GM12878 (cell line): ENCODE measurements around the gene ARSD. TPM values are rescaled to one million over a fixed set of nuclear protein-coding genes. Genes with fewer than 3 reads are reported as not detected.

Experiments
- ATAC-seq: fragments of 200-7000 bp; cut with Tn5 transposase; 3 replicates; pipeline ENCODE4 v1.9.1; 2020; ENCODE audit warnings: mild to moderate bottlenecking, moderate library complexity
- BruUV-seq: library from RNA; stranded (reverse); fragments of 400-500 nt; replicated peaks from 2 replicates; lab custom pipeline; 2021; lab: Mats Ljungman, UMichigan
- CTCF ChIA-PET: fragments of 300-600 bp; sonication (Branson Sonifier 250); formaldehyde crosslinking; extraction: SDS; loops from one replicate; lab custom pipeline; 2021; ENCODE audit warnings: inconsistent platforms; lab: Yijun Ruan, JAX
- POLR2A ChIA-PET: fragments of 350-600 bp; formaldehyde crosslinking; extraction: SDS; loops from one replicate; lab custom pipeline; 2021; ENCODE audit warnings: inconsistent platforms; lab: Charles Lee
- RAD21 ChIA-PET: fragments of 300-600 bp; sonication (Branson Sonifier 250); formaldehyde crosslinking; loops from one replicate; lab custom pipeline; 2023; ENCODE audit warnings: antibody characterized with exemption; ENCODE audit not compliant: unreplicated experiment; lab: Charles Lee
- SMC1A ChIA-PET: fragments of 300-600 bp; sonication (Branson Sonifier 250); formaldehyde crosslinking; loops from one replicate; lab custom pipeline; 2023; ENCODE audit not compliant: unreplicated experiment, uncharacterized antibody; lab: Charles Lee
- DNase-seq: peaks from one replicate; pipeline ENCODE4 v3.0.0-alpha.2; 2011; ENCODE audit warnings: low read depth, low spot score
- FAIRE-seq: peaks from 3 replicates; lab custom pipeline; 2011; peaks lifted over from hg19 to GRCh38; lab: Jason Lieb, UNC
- H2AFZ ChIP-seq: 2 replicates; pipeline ENCODE4 v1.6.0; 2011; ENCODE audit warnings: low read depth, low read length, control low read depth; ENCODE audit not compliant: control insufficient read depth
- H3K27ac ChIP-seq: 2 replicates; pipeline ENCODE4 v1.5.1; 2011; ENCODE audit warnings: control low read depth; ENCODE audit not compliant: control insufficient read depth, insufficient read depth
- H3K27me3 ChIP-seq, 2 experiments: replicated peaks in 1 of 2; 2 replicates each; pipeline versions ENCODE4 v1.6.0 to v1.6.1; 2011; ENCODE audit warnings: low read length in 1 of 2; ENCODE audit not compliant: control insufficient read depth in 2 of 2, insufficient read depth in 2 of 2
- H3K36me3 ChIP-seq, 2 experiments: 2 replicates each; pipeline ENCODE4 v1.5.1; 2011; ENCODE audit warnings: low read length in 1 of 2; ENCODE audit not compliant: control insufficient read depth in 2 of 2, insufficient read depth in 2 of 2
- H3K4me1 ChIP-seq: 2 replicates; pipeline ENCODE4 v1.6.1; 2011; ENCODE audit warnings: mild to moderate bottlenecking, low read length, moderate library complexity, mixed read lengths; ENCODE audit not compliant: control insufficient read depth, insufficient read depth
- H3K4me2 ChIP-seq: 2 replicates; pipeline ENCODE4 v1.6.0; 2011; ENCODE audit warnings: control low read depth; ENCODE audit not compliant: control insufficient read depth, insufficient read depth
- H3K4me3 ChIP-seq: fragments of 200-600 bp; sonication (generic); 2 replicates; pipeline ENCODE4 v1.5.1; 2016
- H3K79me2 ChIP-seq: 2 replicates; pipeline ENCODE4 v1.6.0; 2011; ENCODE audit warnings: low read length; ENCODE audit not compliant: control insufficient read depth, insufficient read depth
- H3K9ac ChIP-seq: 2 replicates; pipeline ENCODE4 v1.8.0; 2011; ENCODE audit warnings: low read length, control low read depth, mixed read lengths; ENCODE audit not compliant: control insufficient read depth, insufficient read depth
- H3K9me3 ChIP-seq: replicated peaks from 3 replicates; pipeline ENCODE4 v1.5.1; 2011; ENCODE audit warnings: mild to moderate bottlenecking, low read length; ENCODE audit not compliant: control insufficient read depth, insufficient read depth
- H4K20me1 ChIP-seq: 2 replicates; pipeline ENCODE4 v1.6.0; 2011; ENCODE audit not compliant: control insufficient read depth, insufficient read depth
- CTCF ChIP-seq, 3 experiments: IDR thresholded peaks in 2 of 3; conservative IDR thresholded peaks in 1 of 3; 2 replicates each; pipeline ENCODE4 v1.5.1; 2011; ENCODE audit warnings: low read depth in 3 of 3, low read length in 3 of 3, mild to moderate bottlenecking in 3 of 3, control low read depth in 2 of 3, moderate library complexity in 2 of 3, inconsistent platforms in 1 of 3, mixed read lengths in 1 of 3; ENCODE audit not compliant: control insufficient read depth in 2 of 3, insufficient read depth in 1 of 3; ENCODE audit errors: extremely low read depth in 1 of 3
- RAD21 ChIP-seq: IDR thresholded peaks from 2 replicates; pipeline ENCODE4 v1.6.1; 2011; ENCODE audit warnings: mild to moderate bottlenecking, low read depth, low read length, moderate library complexity; ENCODE audit not compliant: insufficient read depth
- ZBTB11 ChIP-seq: fragments of 450-650 bp; formaldehyde crosslinking; IDR thresholded peaks from 2 replicates; pipeline ENCODE4 v1.5.0; 2022; ENCODE audit warnings: mild to moderate bottlenecking, missing genetic modification characterization
- ZNF384 ChIP-seq: IDR thresholded peaks from 2 replicates; pipeline ENCODE4 v1.6.1; 2012; ENCODE audit warnings: low read depth, mild to moderate bottlenecking, low read length, improper control_type of control experiment, borderline replicate concordance
- WGBS: methylation state at CpG from one replicate; pipeline ENCODE4 v1.1.6; 2016; ENCODE audit warnings: low lambda C conversion rate; ENCODE audit not compliant: insufficient replicate concordance, insufficient coverage; ENCODE audit errors: missing lambda C conversion rate; 5-methylcytosine and 5-hydroxymethylcytosine counted together
- in situ Hi-C: fragments of 300-500 bp; cut with MboI; formaldehyde crosslinking; loops from 9 replicates; pipeline ENCODE4 v1.14.3; 2018; ENCODE audit warnings: mixed read lengths
- intact Hi-C: fragments of 100-400 bp; cut with micrococcal nuclease; formaldehyde crosslinking; loops from one replicate; pipeline ENCODE4 v1.14.2; 2022; ENCODE audit not compliant: unreplicated experiment
- polyA plus RNA-seq, 11 experiments: library from polyadenylated mRNA; depleted of rRNA in 4 of 11; unstranded in 6 of 11; stranded (reverse) in 5 of 11; fragments of >200 nt; fragmentation: Nextera tagmentation in 4 of 11; fragmentation: Illumina TruSeq in 1 of 11; extraction: Ambion mirVana in 4 of 11; extraction: Trizol in 1 of 11; gene quantifications; 1 replicate in 1 of 11; 2 replicates in 10 of 11; pipeline versions ENCODE4 v1.2.1 to v1.2.3, GENCODE V29; 2011 to 2016; ENCODE audit warnings: inconsistent platforms in 2 of 11, missing spikeins in 2 of 11, low read depth in 1 of 11
- total RNA-seq, 4 experiments: library from RNA; depleted of rRNA in 3 of 4; stranded (reverse); fragments of >200 nt in 3 of 4; fragmentation: Illumina TruSeq in 1 of 4; extraction: Trizol in 1 of 4; gene quantifications; 2 replicates each; pipeline versions ENCODE4 v1.2.1 to v1.2.3, GENCODE V29; 2013 to 2021

Gene ARSD
- total and polyA plus RNA-seq, 10 of the 15 experiments (the other 5 are each of a cell fraction or from before 2014, with no cell fraction given): 0.05 to 1.5 (median 0.43) TPM

GRCh38 chrX:2875798-2876399 is 53.2 kb downstream of the ARSD start:
- POLR2A ChIA-PET: no interaction called here
- Histone ChIP-seq H4K20me1 (no peaks in the 10 kb centered on the region), H3K27ac (no peak overlapping the region), H3K9ac (no peak overlapping the region), H3K4me2 (no peak overlapping the region), H3K4me3 (no peak overlapping the region), H3K79me2 (no peaks in the 10 kb centered on the region), H3K4me1 (no peaks in the 10 kb centered on the region), H2AFZ (no peak overlapping the region), H3K27me3 (no peaks in the 10 kb centered on the region)
- no peak for FAIRE-seq
- 43% methylated on average over 6 of the region's 6 CpGs for WGBS
- 0 out of 3 replicates have a peak, but pooled peaks have one; percentile 34 for ATAC-seq
- CTCF ChIA-PET: interaction anchor here (0.6 kb wide), 1 partner anchor 14 kb away, joined by 3 read pairs; no protein-coding TSS in a partner anchor
- in situ Hi-C loops: no loop called here
- no TSS peak for BruUV-seq
- intact Hi-C loops: no loop called here
- no peak for DNase-seq
- RAD21 ChIA-PET: no interaction called here
- TF ChIP-seq ZNF384: peak; percentile 50
- peak; percentile 7 to 19 (median 18); a peak in 3 of 6 replicates for TF ChIP-seq CTCF (IDR thresholded peaks at IDR 0.05 in 2 of 3, conservative IDR thresholded peaks at IDR 0.05 in 1 of 3; ENCODE audit: control insufficient read depth in 2 of 3, extremely low read depth in 1 of 3, insufficient read depth in 1 of 3, low read depth in 3 of 3, low read length in 3 of 3)
- TF ChIP-seq RAD21: 0 out of 2 replicates have a peak, but pooled peaks have one; percentile 13
- no peak for TF ChIP-seq ZBTB11 (CRISPR knock-in tag)
- TF ChIP-seq, all 136 proteins: peak for 3
- SMC1A ChIA-PET: interaction anchor here (0.6 kb wide), 1 partner anchor 8 kb away, joined by 3 read pairs; no protein-coding TSS in a partner anchor
- no peaks in the 10 kb centered on the region for H3K9me3 ChIP-seq
- H3K36me3 ChIP-seq: no peaks in the 10 kb centered on the region
